MM.1S (cell line): ENCODE data around the gene FRAS1.

Experiments used
- EZH2 ChIP-seq: fragments of 300-600 bp; sonication (generic); optimal IDR thresholded peaks from 2 replicates; pipeline ENCODE3; 2017; ENCODE audit warnings: low read depth, mild to moderate bottlenecking, antibody characterized with exemption, low read length, mixed read lengths
- TF ChIP-seq, protein P1 (sequence below): fragments of 300-600 bp; sonication (generic); IDR thresholded peaks from 2 replicates; pipeline ENCODE4 v1.5.1; 2016; ENCODE audit warnings: antibody characterized with exemption, low read length, mixed read lengths

DNA sequence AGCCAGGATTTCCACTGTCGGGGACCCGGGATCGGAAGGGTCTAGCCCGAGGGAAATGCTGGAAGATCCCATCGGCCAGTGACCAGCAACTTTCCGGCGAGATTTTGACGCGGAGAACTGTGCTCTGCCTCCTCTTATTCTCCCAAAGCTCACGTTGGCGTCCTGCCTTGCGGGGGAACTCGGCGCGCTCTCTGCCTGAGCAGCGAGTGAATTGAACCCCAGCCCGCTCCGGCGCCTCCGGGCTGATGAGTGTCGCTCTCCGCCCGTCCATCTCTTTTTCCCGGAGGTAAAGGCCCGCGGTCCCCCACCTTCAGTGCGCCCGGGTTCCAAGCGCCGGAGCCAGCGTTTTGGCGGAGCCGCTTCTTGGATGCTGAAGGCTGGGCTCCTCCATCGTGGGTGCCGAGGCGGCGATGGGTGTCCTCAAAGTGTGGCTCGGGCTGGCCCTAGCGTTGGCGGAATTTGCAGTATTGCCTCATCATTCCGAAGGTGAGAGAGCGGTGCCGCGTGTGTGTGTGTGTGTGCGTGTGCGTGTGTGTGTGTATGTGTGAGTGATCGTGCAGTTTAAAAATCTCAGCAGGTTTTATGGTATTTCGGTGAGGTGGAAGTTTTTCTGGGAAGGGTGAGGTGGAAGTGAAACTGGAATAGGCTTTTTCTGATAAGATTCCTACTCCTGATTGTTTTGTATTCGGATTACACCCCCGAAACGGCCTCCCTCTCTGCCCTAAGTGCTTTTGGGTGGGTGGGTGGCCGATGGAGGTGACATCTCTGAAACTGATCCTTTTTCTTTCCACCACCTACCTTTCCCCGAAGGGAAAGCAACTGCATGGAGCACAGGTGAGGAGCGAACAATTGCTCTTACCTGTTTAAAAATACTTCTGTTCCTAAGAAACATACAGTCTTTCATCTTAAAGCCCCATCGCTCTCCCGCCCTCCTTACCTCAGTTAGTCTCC lies 752 bp downstream of the FRAS1 start:
- TF ChIP-seq, protein P1, sequence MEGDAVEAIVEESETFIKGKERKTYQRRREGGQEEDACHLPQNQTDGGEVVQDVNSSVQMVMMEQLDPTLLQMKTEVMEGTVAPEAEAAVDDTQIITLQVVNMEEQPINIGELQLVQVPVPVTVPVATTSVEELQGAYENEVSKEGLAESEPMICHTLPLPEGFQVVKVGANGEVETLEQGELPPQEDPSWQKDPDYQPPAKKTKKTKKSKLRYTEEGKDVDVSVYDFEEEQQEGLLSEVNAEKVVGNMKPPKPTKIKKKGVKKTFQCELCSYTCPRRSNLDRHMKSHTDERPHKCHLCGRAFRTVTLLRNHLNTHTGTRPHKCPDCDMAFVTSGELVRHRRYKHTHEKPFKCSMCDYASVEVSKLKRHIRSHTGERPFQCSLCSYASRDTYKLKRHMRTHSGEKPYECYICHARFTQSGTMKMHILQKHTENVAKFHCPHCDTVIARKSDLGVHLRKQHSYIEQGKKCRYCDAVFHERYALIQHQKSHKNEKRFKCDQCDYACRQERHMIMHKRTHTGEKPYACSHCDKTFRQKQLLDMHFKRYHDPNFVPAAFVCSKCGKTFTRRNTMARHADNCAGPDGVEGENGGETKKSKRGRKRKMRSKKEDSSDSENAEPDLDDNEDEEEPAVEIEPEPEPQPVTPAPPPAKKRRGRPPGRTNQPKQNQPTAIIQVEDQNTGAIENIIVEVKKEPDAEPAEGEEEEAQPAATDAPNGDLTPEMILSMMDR: no peak
- TF ChIP-seq EZH2: no peak
